ENCODE measurements around the gene ASTL.

The ASTL gene

DNA sequence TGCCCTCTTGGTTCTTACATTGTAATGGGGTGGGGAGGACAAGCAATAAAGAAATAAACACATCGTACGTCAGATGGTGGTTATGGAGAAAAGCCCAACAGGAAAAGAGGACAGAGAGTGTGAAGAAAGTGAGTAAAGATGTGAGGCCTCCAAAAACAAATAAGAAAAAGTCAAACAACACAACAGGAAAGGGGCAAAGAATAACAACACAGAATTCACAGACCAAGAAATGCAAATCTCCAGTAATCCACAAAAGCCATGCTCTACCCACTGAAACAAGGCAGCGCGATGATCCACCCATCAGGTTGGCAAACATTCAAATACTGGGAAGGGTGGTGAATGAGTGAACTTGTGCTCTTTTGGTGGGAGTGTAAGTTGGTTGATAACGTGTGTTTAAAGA is 23.6 kb upstream of the ASTL start:
- TF ChIP-seq RAD21 (IDR thresholded peaks at IDR 0.05; ENCODE audit: low read depth) (no peak), TCF12 (IDR thresholded peaks at IDR 0.05; ENCODE audit: low read depth) (no peak), TEAD4 (IDR thresholded peaks at IDR 0.05) (no peak), NFIC (IDR thresholded peaks at IDR 0.05) (no peak), YY1 (IDR thresholded peaks at IDR 0.05; ENCODE audit: low read depth) (no peak), CEBPB (IDR thresholded peaks at IDR 0.05) (no peak), ZBTB7A (IDR thresholded peaks at IDR 0.05; ENCODE audit: low read depth) (no peak), EP300 (IDR thresholded peaks at IDR 0.05; ENCODE audit: borderline replicate concordance) (no peak)
- TF ChIP-seq, protein P1, sequence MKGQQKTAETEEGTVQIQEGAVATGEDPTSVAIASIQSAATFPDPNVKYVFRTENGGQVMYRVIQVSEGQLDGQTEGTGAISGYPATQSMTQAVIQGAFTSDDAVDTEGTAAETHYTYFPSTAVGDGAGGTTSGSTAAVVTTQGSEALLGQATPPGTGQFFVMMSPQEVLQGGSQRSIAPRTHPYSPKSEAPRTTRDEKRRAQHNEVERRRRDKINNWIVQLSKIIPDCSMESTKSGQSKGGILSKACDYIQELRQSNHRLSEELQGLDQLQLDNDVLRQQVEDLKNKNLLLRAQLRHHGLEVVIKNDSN (IDR thresholded peaks at IDR 0.05), result no peak
- TF ChIP-seq, protein P2, sequence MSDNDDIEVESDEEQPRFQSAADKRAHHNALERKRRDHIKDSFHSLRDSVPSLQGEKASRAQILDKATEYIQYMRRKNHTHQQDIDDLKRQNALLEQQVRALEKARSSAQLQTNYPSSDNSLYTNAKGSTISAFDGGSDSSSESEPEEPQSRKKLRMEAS (IDR thresholded peaks at IDR 0.05), result no peak
- TF ChIP-seq, protein P3, sequence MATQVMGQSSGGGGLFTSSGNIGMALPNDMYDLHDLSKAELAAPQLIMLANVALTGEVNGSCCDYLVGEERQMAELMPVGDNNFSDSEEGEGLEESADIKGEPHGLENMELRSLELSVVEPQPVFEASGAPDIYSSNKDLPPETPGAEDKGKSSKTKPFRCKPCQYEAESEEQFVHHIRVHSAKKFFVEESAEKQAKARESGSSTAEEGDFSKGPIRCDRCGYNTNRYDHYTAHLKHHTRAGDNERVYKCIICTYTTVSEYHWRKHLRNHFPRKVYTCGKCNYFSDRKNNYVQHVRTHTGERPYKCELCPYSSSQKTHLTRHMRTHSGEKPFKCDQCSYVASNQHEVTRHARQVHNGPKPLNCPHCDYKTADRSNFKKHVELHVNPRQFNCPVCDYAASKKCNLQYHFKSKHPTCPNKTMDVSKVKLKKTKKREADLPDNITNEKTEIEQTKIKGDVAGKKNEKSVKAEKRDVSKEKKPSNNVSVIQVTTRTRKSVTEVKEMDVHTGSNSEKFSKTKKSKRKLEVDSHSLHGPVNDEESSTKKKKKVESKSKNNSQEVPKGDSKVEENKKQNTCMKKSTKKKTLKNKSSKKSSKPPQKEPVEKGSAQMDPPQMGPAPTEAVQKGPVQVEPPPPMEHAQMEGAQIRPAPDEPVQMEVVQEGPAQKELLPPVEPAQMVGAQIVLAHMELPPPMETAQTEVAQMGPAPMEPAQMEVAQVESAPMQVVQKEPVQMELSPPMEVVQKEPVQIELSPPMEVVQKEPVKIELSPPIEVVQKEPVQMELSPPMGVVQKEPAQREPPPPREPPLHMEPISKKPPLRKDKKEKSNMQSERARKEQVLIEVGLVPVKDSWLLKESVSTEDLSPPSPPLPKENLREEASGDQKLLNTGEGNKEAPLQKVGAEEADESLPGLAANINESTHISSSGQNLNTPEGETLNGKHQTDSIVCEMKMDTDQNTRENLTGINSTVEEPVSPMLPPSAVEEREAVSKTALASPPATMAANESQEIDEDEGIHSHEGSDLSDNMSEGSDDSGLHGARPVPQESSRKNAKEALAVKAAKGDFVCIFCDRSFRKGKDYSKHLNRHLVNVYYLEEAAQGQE (IDR thresholded peaks at IDR 0.05; ENCODE audit: low read depth), result no peak

DNA sequence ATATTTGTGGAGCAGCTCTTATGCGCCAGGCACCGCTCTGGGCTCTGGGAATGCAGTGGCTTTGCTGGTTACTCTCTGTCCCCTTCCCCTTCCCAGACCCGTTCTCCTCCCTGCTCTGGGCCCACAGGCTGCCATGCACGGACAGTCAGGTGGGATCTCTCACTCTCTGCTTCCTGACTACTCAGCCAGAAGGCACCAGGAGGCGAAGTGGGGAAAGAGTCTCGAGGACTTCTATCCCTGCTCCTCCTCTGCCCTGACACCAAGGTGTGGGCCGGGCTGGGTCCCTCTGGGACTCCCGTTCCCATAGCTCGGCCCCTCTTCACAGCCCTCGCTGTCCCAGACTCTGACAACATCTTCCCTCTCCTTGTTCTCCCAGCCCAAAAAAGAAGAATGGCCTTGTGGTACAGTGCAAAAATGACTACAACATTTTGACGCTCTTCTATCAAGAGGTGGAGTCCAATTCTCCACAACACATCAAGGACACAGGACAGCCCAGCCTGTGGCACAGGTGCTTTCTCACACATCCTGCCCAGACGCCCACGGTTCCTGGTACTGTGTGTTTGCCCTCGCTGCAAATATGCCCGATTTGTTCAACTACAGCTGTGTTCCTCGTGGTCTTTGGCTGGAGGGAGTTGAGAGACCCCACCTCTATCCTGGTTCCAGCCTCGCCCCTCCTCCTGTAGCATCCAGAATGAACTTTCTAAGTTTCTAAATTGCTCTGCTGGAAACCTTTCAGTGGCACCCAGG is 21.0 kb upstream of the ASTL start:
- TF ChIP-seq YY1 (IDR thresholded peaks at IDR 0.05; ENCODE audit: low read depth) (no peak), CEBPB (IDR thresholded peaks at IDR 0.05) (no peak), NFIC (IDR thresholded peaks at IDR 0.05) (no peak), TAF1 (IDR thresholded peaks at IDR 0.05; ENCODE audit: low read depth) (no peak), FOXM1 (IDR thresholded peaks at IDR 0.05; ENCODE audit: borderline replicate concordance, low read depth) (no peak), EP300 (IDR thresholded peaks at IDR 0.05; ENCODE audit: borderline replicate concordance) (no peak), RAD21 (IDR thresholded peaks at IDR 0.05; ENCODE audit: low read depth) (no peak), ZBTB7A (IDR thresholded peaks at IDR 0.05; ENCODE audit: low read depth) (no peak), CREB1 (IDR thresholded peaks at IDR 0.05; ENCODE audit: low read depth) (no peak), EGR1 (IDR thresholded peaks at IDR 0.05) (no peak), TEAD4 (IDR thresholded peaks at IDR 0.05) (no peak)
- TF ChIP-seq, protein P1 (IDR thresholded peaks at IDR 0.05), result no peak
- TF ChIP-seq, protein P2 (IDR thresholded peaks at IDR 0.05), result no peak
- TF ChIP-seq, protein P3 (IDR thresholded peaks at IDR 0.05; ENCODE audit: low read depth), result no peak

DNA sequence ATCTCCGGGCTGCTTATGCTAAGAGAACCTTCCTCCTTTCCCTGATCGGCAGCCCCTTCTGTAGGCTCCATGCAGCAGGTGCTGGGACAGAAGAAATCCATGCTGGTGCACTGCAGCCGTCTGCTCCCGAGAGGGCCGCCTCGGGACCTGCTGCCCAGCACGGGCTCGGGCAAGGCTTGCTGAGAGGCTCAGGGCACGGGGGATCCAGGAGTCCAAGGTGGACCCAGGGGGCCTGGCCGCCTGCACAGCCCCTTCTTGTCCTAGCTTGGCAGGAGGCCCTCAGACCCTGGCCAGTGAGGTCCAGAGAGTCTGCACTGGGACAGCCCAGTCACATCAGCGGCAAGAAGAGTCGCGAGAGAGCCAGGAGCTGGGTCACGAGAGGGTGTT is 20.2 kb upstream of the ASTL start:
- TF ChIP-seq TCF12 (IDR thresholded peaks at IDR 0.05; ENCODE audit: low read depth) (no peak), NFIC (IDR thresholded peaks at IDR 0.05) (no peak), EGR1 (IDR thresholded peaks at IDR 0.05) (no peak)

DNA sequence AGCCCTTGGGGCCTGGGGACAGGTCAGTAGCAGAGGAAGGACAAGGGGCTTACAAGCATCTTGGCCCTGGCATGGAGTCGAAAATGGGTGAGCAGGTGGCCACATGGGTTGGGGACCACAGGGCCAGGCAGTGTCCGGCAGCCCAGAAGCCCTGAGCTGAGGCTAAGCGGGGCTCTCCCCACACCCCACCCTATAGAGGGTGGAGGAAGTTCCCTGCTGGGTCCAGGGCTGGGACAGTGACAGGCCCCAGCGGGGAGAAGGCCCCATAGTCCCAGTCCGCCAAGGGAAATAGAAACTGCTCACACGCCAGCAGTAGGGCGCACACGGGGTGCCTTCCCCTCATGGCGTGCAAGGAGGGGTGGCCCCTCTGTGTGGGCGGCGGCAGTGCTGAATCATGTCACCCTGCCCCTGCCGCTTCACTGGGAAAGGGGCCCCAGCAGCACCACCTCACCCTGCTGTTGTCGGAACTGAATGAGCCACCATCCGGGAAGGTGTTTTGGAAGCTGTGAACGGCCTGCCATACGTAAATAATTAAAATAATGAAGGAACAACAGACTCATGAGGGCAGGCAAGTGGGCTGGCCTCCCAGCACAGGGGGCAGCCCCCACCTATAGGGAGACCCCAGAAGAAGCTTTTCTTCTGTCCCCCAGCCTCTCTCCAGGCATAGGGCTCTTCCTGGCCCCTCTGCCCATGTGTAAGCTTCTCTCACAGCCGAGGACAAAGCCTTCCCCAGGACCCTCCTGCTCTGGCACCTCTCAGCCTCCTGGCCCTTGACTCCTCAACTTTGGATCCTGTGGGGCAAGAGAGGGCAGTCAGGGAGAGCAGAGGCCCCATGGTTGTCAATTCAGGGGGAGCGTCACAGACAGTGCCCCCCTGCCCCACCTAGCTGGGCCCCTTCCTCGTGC is 19.6 kb upstream of the ASTL start:
- TF ChIP-seq EGR1 (IDR thresholded peaks at IDR 0.05) (no peak), FOXM1 (IDR thresholded peaks at IDR 0.05; ENCODE audit: borderline replicate concordance, low read depth) (no peak)
- TF ChIP-seq, protein P2 (IDR thresholded peaks at IDR 0.05), result no peak

DNA sequence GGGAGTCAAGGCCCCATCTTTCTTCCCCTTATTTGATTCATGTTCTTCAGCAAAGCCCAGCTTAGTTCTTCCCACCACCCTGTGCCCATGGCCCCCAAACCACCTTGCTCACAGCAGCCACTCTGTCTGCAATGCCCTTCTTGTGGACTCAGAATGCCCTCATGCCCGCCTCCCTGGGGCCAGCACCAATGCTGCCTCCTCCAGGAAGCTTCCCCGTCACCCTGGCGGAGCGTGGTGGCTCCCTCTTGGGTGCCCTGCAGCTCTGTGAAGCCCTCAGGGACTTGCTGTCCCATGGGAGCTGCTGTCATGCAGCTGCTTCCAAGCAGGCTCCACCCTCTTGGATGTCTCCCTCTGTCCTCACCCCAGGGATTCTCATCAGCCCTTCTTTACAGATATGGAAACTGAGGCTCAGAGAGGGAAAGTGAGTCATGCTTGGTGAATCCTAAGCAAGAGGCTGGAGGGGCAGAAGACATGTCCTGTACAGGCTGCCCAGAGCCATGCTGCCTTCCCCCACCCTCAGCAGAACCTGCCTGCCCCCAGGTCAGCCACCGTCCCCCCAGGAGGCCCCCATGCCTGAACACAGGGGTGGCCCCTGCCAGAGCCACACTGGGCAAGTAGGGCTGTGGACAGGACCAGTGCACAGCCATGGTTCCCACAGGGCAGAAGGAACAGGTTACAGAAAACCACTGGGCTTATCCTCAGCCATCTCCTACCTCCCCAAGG is 18.8 kb upstream of the ASTL start:
- no peak for TF ChIP-seq RAD21 (IDR thresholded peaks at IDR 0.05; ENCODE audit: low read depth)
- TF ChIP-seq, protein P3 (IDR thresholded peaks at IDR 0.05; ENCODE audit: low read depth), result no peak
- no peak for TF ChIP-seq FOXM1 (IDR thresholded peaks at IDR 0.05; ENCODE audit: borderline replicate concordance, low read depth)
- TF ChIP-seq NFIC (IDR thresholded peaks at IDR 0.05), result no peak
- TF ChIP-seq TAF1 (IDR thresholded peaks at IDR 0.05; ENCODE audit: low read depth), result no peak
- TF ChIP-seq, protein P1 (IDR thresholded peaks at IDR 0.05), result no peak
- no peak for TF ChIP-seq YY1 (IDR thresholded peaks at IDR 0.05; ENCODE audit: low read depth)
- TF ChIP-seq EGR1 (IDR thresholded peaks at IDR 0.05), result no peak
- TF ChIP-seq EP300 (IDR thresholded peaks at IDR 0.05; ENCODE audit: borderline replicate concordance), result no peak
- TF ChIP-seq TCF12 (IDR thresholded peaks at IDR 0.05; ENCODE audit: low read depth), result no peak
